Aorta (tissue), 5 donors: ENCODE results near the gene STAM2. TPM values are rescaled to one million over a fixed set of nuclear protein-coding genes. Genes with fewer than 3 reads are reported as not detected.
"Not testable (repeated sequence)": the region's sequence is repeated elsewhere in the genome, so short reads cannot be mapped to it uniquely, and the experiment has no call there.

Experiments used
- ATAC-seq: fragments of 200-7000 bp; cut with Tn5 transposase; one replicate; pipeline ENCODE4 v1.9.1; 2022; ENCODE audit warnings: moderate library complexity; ENCODE audit not compliant: low FRiP score
- DNase-seq, 2 donors: peaks; one replicate each; pipeline ENCODE4 v3.0.0-alpha.2; 2020
- H3K27ac ChIP-seq, 2 donors: one replicate each; pipeline ENCODE4 v1.5.1; 2013; ENCODE audit warnings: low read length in 2 of 2, mild to moderate bottlenecking in 2 of 2, moderate library complexity in 2 of 2, control low read depth in 1 of 2, inconsistent platforms in 1 of 2, low read depth in 1 of 2
- H3K27me3 ChIP-seq, 2 donors: one replicate each; pipeline ENCODE4 v1.6.1; 2013; ENCODE audit warnings: control low read depth in 1 of 2, low read length in 1 of 2, mild to moderate bottlenecking in 1 of 2, moderate library complexity in 1 of 2; ENCODE audit not compliant: insufficient read depth in 2 of 2, control insufficient read depth in 1 of 2
- H3K36me3 ChIP-seq, 2 donors: one replicate each; pipeline ENCODE4 v1.6.1; 2013; ENCODE audit warnings: control low read depth in 1 of 2, low read length in 1 of 2, mild to moderate bottlenecking in 1 of 2; ENCODE audit not compliant: insufficient read depth in 2 of 2, control insufficient read depth in 1 of 2
- H3K4me1 ChIP-seq, 2 donors: one replicate each; pipeline ENCODE4 v1.6.1; 2013; ENCODE audit warnings: low read length in 2 of 2, control low read depth in 1 of 2, mild to moderate bottlenecking in 1 of 2, moderate library complexity in 1 of 2; ENCODE audit not compliant: insufficient read depth in 2 of 2, control insufficient read depth in 1 of 2
- H3K4me3 ChIP-seq, 2 donors: one replicate each; pipeline ENCODE4 v1.5.1; 2013; ENCODE audit warnings: low read length in 2 of 2, control low read depth in 1 of 2, mild to moderate bottlenecking in 1 of 2
- H3K9me3 ChIP-seq: one replicate; pipeline ENCODE4 v1.6.1; 2013; ENCODE audit warnings: mild to moderate bottlenecking, low read length; ENCODE audit not compliant: control insufficient read depth
- WGBS, 2 donors: extraction: QIAGEN DNeasy Blood & Tissue Kit; methylation state at CpG; one replicate each; pipeline ENCODE4 v1.1.7; 2013; 5-methylcytosine and 5-hydroxymethylcytosine counted together
- intact Hi-C, 2 donors: fragments of 100-400 bp; cut with DNase I; formaldehyde crosslinking; loops; one replicate each; pipeline versions ENCODE4 v1.14.2 to v1.15.0; 2022
- polyA plus RNA-seq, 2 donors: library from polyadenylated mRNA; stranded (reverse); fragments of 200-250 nt; gene quantifications; one replicate each; pipeline ENCODE4 v1.2.3, GENCODE V29; 2013
- total RNA-seq, 2 donors: library from RNA; stranded (reverse); fragmentation: NEBNext Ultra II Directional; extraction: Animal tissue kit (Norgen Biotek cat#: 25700); gene quantifications; one replicate each; pipeline ENCODE4 v1.2.1, GENCODE V29; 2021
- donor health status: healthy with polysubstance abuse.
- donor health status: Bipolar disorder and iron deficiency.
- donor health status: DM: no; HTN: no; CAD: no.
- donor health status: DM: no; HTN: no; CAD: no.
- donor health status: DM: yes; HTN: yes; CAD: no.

STAM2 gene
- total and polyA plus RNA-seq, 4 donors: 10.3 to 46.8 (median 30.7) TPM

DNA sequence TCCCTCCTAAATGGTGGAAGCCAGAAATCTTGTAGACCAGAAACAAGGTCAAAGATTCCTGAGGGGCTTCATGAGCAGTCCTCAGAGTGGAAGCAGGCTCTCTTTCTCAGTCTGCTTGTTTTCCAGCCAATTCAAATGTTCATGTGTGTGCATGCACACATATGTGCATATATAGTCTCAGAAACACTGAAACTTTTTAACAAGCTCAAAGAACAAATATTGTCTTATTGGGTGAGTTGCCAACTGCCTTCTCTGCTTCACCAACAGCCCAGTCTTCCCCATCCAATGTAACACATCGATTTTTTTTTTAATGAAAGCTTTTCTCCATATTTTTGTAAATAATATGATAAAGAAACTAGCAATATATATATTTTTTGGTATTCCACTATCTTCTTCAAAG lies 80.4 kb downstream of the STAM2 start:
- no peaks in the 10 kb centered on the region for H3K27me3 ChIP-seq
- no peaks in the 10 kb centered on the region for H3K36me3 ChIP-seq
- H3K4me3 ChIP-seq: no peak overlapping the region
- H3K27ac ChIP-seq: no peak overlapping the region
- WGBS, 2 donors: 88 to 90% methylated on average over 1 of the region's 1 CpG
- intact Hi-C loops: no loop called here
- H3K4me1 ChIP-seq: peaks cover 0 to 2% of the 10 kb centered on the region in 2 donors
- H3K9me3 ChIP-seq: no peaks in the 10 kb centered on the region
- DNase-seq: no peak
- ATAC-seq: no peak

GRCh38 chr2:152094014-152094413 lies 81.5 kb downstream of the STAM2 start:
- ATAC-seq: no peak
- whole genome bisulfite sequencing, 2 donors: 93 to 98% methylated on average over 2 of the region's 2 CpGs
- H3K9me3 ChIP-seq: no peaks in the 10 kb centered on the region
- H3K4me1 ChIP-seq: peaks cover 0 to 2% of the 10 kb centered on the region in 2 donors
- intact Hi-C loops: no loop called here
- H3K36me3 ChIP-seq: no peaks in the 10 kb centered on the region
- no peak overlapping the region for H3K4me3 ChIP-seq
- no peaks in the 10 kb centered on the region for H3K27me3 ChIP-seq
- no peak for DNase-seq
- no peak overlapping the region for H3K27ac ChIP-seq

DNA sequence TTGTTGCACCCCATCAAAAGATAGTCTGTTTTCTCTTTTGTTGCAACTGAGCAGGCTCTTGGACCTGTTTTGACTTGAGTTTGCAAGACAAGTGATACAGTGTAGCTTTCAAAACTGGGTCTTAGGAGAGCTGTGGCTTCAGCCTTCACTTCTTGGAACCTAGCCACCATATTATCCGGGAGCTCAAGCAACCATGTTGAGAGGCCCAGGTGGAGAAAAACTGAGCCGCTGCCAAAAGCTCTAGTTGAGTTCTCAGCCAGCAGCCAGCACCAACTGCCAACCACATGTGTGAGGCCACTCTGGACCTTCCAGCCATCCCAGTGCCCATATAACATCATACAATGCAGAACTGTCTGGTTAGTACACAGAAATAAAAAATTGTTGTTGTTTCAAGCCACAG lies 82.1 kb downstream of the STAM2 start:
- ATAC-seq (no peak), DNase-seq (no peak)
- H3K36me3 ChIP-seq: no peaks in the 10 kb centered on the region
- no peak overlapping the region for H3K27ac ChIP-seq
- 55 to 59% methylated on average over 2 of the region's 2 CpGs for whole genome bisulfite sequencing, 2 donors
- no peaks in the 10 kb centered on the region for H3K27me3 ChIP-seq
- H3K9me3 ChIP-seq: no peaks in the 10 kb centered on the region
- no peak overlapping the region for H3K4me3 ChIP-seq
- H3K4me1 ChIP-seq: peaks cover 0 to 2% of the 10 kb centered on the region in 2 donors
- intact Hi-C loops: no loop called here

DNA sequence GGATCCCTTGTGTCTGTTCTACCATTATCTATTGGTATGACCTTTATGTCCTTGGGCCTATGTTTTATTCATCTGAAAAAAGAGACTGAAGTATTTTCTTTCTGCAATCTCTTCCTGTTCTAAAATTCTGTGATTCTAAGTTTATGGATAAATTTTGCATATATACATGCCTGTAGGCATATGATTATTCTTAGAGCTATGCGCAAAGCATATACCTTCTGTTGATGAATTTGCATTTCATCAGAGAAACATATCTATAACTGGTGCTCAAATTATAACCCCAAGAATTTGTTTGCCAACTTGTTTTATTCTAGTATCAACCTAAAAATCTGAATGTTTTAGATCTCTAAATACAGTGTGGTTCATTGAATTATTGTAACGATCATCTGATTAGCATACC lies 83.5 kb downstream of the STAM2 start:
- intact Hi-C loops: no loop called here

GRCh38 chr2:152090726-152091125 lies 84.8 kb downstream of the STAM2 start:
- WGBS, 2 donors: 67 to 68% methylated on average over 4 of the region's 4 CpGs
- intact Hi-C loops: not testable (repeated sequence)

More for the DNA sequence above, 83.5 kb downstream of the STAM2 start:
- H3K4me1 ChIP-seq: no peaks in the 10 kb centered on the region
- no peaks in the 10 kb centered on the region for H3K27me3 ChIP-seq
- H3K9me3 ChIP-seq: no peaks in the 10 kb centered on the region
- 96 to 99% methylated on average over 2 of the region's 2 CpGs for WGBS, 2 donors
- H3K36me3 ChIP-seq: no peaks in the 10 kb centered on the region
- H3K27ac ChIP-seq: no peak overlapping the region
- no peak overlapping the region for H3K4me3 ChIP-seq
- DNase-seq: no peak
- ATAC-seq: no peak

GRCh38 chr2:152089238-152089637 lies 86.3 kb downstream of the STAM2 start:
- intact Hi-C loops: no loop called here
- no peaks in the 10 kb centered on the region for H3K9me3 ChIP-seq
- 86 to 88% methylated on average over 2 of the region's 2 CpGs for WGBS, 2 donors
- no peaks in the 10 kb centered on the region for H3K27me3 ChIP-seq
- H3K27ac ChIP-seq: no peak overlapping the region
- DNase-seq (no peak), ATAC-seq (no peak)
- no peak overlapping the region for H3K4me3 ChIP-seq
- H3K4me1 ChIP-seq: no peaks in the 10 kb centered on the region
- no peaks in the 10 kb centered on the region for H3K36me3 ChIP-seq

More at GRCh38 chr2:152090726-152091125, 84.8 kb downstream of the STAM2 start:
- H3K27me3 ChIP-seq, H3K9me3 ChIP-seq, ATAC-seq, H3K27ac ChIP-seq, DNase-seq, H3K36me3 ChIP-seq, H3K4me1 ChIP-seq, H3K4me3 ChIP-seq: not testable (repeated sequence)

GRCh38 chr2:152088006-152088405 lies 87.6 kb downstream of the STAM2 start:
- Histone ChIP-seq H3K36me3 (no peaks in the 10 kb centered on the region), H3K4me1 (no peaks in the 10 kb centered on the region), H3K27me3 (no peaks in the 10 kb centered on the region), H3K9me3 (no peaks in the 10 kb centered on the region), H3K27ac (no peak overlapping the region), H3K4me3 (no peak overlapping the region)
- ATAC-seq (no peak), DNase-seq (no peak)
- 88 to 90% methylated on average over 3 of the region's 3 CpGs for WGBS, 2 donors
- intact Hi-C loops: no loop called here

DNA sequence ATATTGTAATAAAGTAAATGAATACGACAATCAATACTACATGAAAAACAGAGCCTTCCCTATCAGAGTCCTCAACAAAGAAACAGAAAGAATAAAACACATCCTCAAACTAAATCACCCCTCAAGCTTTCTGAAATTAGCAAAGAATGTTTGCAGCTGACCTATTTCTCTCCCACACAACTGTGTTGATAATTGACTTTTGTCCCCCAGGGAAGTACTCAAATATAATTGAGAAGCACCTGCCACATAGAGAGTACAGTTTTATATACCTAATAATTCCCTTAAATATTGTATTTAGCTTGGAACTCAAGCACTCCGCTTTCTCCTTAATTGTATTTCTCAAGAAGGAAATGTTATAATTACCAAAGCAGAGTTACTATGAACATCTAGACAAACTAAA lies 89.3 kb downstream of the STAM2 start:
- intact Hi-C loops: no loop called here
- 93 to 94% methylated on average over 2 of the region's 2 CpGs for WGBS, 2 donors
- DNase-seq (no peak), ATAC-seq (no peak)
- no peaks in the 10 kb centered on the region for H3K36me3 ChIP-seq
- no peaks in the 10 kb centered on the region for H3K27me3 ChIP-seq
- H3K4me3 ChIP-seq: no peak overlapping the region
- H3K27ac ChIP-seq: no peak overlapping the region
- no peaks in the 10 kb centered on the region for H3K9me3 ChIP-seq
- no peaks in the 10 kb centered on the region for H3K4me1 ChIP-seq

DNA sequence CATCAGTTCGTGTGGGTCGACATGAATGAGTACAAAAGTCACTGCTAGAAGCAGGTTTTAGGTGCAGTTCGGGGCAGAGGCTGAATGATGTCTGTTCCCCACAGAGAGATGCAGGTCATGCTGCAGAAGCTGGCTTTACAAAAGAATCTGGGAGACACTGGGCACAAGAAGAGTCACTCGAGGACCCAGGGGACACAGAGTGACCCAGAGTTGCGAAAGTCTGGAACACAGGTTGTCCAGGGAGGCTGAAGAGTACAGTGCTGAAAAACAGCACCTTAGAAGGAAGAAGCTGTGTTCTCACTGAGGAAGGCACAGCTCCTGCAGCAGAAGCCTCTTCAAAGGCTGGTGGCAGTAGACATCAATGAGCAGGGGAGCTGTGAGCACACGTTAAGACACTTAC lies 91.5 kb downstream of the STAM2 start:
- H3K4me1 ChIP-seq: no peaks in the 10 kb centered on the region
- DNase-seq: no peak
- H3K27ac ChIP-seq: no peak overlapping the region
- no peaks in the 10 kb centered on the region for H3K27me3 ChIP-seq
- WGBS, 2 donors: 90 to 92% methylated on average over 6 of the region's 6 CpGs
- no peaks in the 10 kb centered on the region for H3K36me3 ChIP-seq
- intact Hi-C loops: no loop called here
- no peak overlapping the region for H3K4me3 ChIP-seq
- H3K9me3 ChIP-seq: no peaks in the 10 kb centered on the region
- ATAC-seq: no peak
